Measurements from ENCODE around the gene GSG1. TPM values are rescaled to one million over a fixed set of nuclear protein-coding genes. Genes with fewer than 3 reads are reported as not detected.
"Not testable (repeated sequence)": the region's sequence is repeated elsewhere in the genome, so short reads cannot be mapped to it uniquely, and the experiment has no call there.

GSG1 gene
- total RNA-seq, 1 donor from 2014 or later: not detected

- DNase-seq (ENCODE audit: low spot score) (no peak), ATAC-seq (no peak)
- intact Hi-C loops (cut with DNase I): no loop called here
These were observed 64.8 kb downstream of the GSG1 start for GRCh38 chr12:13038491-13039161.

GRCh38 chr12:13036881-13037280 lies 66.6 kb downstream of the GSG1 start:
- ATAC-seq: no peak
- intact Hi-C loops (cut with DNase I): no loop called here
- no peak for DNase-seq (ENCODE audit: low spot score)

GRCh38 chr12:13035335-13035734 lies 68.1 kb downstream of the GSG1 start:
- DNase-seq (ENCODE audit: low spot score); intact Hi-C loops (cut with DNase I); ATAC-seq: not testable (repeated sequence)

Other genes starting within 250 kb of the GSG1 start
- gene GPRC5A, start 212.1 kb downstream of the GSG1 start, total RNA-seq: 9.3 TPM
- gene GPRC5D, start 151.5 kb downstream of the GSG1 start, total RNA-seq: not detected
- gene HEBP1, start 103.4 kb downstream of the GSG1 start, total RNA-seq: 67.8 TPM
- 7.8 TPM for gene FAM234B, start 59.3 kb downstream of the GSG1 start, total RNA-seq
- 413 TPM for gene EMP1, start 93.1 kb upstream of the GSG1 start, total RNA-seq